GM21786 (cell line): Measurements from ENCODE around the gene EPS8L1.

Source experiments
- ATAC-seq: cut with Tn5 transposase; IDR thresholded peaks from one replicate; pipeline ENCODE4 v1.9.1; 2021; ENCODE audit not compliant: unreplicated experiment

EPS8L1 gene

GRCh38 chr19:55079400-55080038 is 3.9 kb downstream of the EPS8L1 start:
- no peak for ATAC-seq

GRCh38 chr19:55080121-55080967 is 4.7 kb downstream of the EPS8L1 start:
- no peak for ATAC-seq

DNA sequence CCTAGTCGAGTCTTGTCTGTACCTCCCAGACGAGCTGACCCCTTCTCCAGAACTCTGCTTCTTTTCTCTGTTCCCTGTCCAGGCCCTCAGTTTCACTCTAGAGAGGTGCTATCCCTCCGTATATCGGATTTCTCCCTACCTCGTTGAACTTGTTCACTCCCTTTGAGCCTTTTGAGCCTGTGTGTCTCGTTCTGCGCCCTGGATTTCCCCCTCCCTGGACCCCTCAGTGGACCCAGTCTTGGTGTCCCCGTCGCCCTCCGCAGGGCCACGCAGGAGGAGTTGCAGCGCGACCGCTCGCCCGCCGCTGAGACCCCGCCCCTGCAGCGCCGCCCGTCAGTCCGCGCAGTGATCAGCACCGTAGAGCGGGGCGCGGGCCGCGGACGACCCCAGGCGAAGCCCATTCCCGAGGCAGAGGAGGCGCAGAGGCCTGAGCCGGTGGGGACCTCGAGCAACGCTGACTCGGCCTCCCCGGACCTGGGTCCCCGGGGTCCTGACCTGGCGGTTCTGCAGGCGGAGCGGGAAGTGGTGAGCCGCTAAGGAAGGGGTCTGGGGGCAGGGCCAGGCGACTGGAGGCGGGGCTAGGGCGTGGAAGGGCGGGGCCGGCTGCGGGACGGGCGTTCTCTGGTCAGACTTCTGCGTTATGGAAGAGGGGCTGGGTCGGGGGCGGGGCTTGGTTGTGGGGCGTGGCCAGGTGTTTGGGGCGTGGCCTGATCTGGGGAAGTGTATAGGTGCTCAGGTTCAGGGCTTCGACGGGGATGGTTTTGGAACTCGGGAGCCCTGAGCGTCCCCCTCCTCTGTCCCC is 5.5 kb downstream of the EPS8L1 start:
- ATAC-seq: peak; percentile 52

GRCh38 chr19:55081770-55082019 is 6.0 kb downstream of the EPS8L1 start:
- ATAC-seq: no peak

GRCh38 chr19:55082020-55082851 is 6.6 kb downstream of the EPS8L1 start:
- no peak for ATAC-seq

- ATAC-seq: no peak
These were observed 7.6 kb downstream of the EPS8L1 start for GRCh38 chr19:55083004-55083850.

DNA sequence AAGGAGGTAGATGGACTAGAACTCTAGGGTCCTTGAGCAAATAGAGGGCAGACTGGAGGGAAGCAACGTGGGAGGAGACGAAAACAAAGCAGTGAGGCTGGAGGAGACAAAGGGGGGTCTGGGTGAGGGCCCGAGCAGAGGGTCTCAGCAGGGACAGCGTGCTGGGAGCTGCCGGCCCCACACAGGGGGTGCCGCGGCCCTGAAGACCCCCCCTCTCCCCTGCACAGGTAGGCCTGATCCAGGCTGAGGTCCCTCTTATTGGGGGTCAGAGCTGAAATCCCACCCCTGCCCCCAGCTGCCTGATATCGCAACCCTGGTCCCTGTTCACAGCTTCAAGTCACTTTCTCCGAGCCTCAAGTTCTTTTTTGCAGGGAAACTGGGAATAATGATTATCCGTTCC is 8.7 kb downstream of the EPS8L1 start:
- ATAC-seq: no peak

- no peak for ATAC-seq
These were observed 10.4 kb downstream of the EPS8L1 start for GRCh38 chr19:55085923-55086715.

GRCh38 chr19:55086730-55087541 is 11.3 kb downstream of the EPS8L1 start:
- ATAC-seq: no peak

DNA sequence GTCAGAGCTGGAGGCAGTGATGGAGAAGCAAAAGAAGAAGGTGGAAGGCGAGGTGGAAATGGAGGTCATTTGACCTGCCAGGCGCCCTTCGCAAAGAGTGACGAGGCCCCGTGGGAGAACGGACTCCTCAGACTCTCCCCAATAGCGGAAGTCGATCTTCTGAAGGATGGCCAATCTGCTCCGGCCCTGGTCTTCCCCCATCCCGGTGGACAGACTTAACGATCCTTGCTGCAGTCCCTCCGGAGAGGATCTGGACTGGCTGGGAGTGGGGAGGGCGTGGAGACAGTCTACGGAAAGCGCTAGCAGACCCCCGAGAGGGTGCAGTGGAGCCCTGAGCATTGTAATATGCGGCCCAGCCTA is 11.9 kb downstream of the EPS8L1 start:
- no peak for ATAC-seq

GRCh38 chr19:55088021-55088451 is 12.4 kb downstream of the EPS8L1 start:
- no peak for ATAC-seq

DNA sequence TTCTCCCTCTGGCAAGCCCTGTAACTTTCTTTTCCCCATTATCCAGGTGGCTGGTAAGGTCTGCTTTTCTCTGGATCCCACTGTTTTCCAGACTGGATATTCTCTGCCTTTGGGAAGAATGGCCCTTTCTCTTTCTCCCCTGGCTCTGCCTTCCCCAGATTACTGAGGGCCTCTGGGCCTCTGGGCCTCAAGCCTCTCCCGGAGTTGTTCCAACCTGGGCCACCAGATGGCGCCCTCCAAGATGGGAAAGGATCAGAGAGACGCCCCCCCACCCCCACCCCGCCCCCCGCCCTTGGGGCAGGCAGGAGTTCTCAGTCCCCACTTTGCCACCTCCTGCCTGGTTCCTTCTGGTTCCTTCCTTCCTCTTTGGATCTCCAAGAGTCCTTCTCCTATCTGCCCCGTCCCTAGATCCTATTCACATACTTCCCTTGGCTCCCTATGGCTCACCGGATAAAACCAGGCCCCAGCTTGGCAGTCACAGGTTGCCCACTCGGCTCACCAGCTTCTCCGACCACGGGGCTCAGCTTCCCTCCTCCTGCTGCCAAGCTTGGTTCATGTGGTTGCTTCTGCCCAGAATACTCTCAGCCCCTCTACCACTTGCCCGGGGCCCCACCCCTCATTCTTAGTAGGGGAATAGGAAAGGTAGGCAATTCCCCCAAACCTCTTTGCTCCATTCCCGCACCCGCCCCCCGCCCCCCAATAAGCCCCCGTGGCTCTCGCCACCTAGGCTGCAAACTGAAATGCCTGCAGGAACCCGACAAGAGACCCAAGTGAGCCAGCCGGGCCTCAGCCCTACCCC is 13.1 kb downstream of the EPS8L1 start:
- ATAC-seq: no peak

GRCh38 chr19:55089342-55089944 is 13.8 kb downstream of the EPS8L1 start:
- ATAC-seq: no peak

DNA sequence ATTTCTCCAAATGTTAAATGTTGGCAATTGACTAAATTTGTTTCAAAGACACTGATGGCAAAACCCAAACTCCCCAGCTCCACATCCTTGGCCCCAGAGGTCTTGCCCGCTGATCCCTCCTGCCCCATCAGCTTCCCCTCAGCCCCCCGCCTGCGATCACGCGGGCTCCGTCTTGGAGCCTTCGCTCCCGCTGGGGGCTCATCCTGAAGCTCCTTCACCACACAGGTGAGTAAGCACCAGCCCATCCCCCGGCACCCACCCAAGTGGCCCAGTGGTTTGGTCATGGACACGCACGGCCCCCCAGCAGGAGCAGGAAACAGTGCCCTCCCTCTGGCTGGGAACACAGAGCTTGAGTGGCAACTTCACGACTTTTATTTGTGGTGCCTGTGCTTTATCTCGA is 14.9 kb downstream of the EPS8L1 start:
- ATAC-seq: no peak

GRCh38 chr19:55091126-55091910 is 15.6 kb downstream of the EPS8L1 start:
- ATAC-seq: no peak

DNA sequence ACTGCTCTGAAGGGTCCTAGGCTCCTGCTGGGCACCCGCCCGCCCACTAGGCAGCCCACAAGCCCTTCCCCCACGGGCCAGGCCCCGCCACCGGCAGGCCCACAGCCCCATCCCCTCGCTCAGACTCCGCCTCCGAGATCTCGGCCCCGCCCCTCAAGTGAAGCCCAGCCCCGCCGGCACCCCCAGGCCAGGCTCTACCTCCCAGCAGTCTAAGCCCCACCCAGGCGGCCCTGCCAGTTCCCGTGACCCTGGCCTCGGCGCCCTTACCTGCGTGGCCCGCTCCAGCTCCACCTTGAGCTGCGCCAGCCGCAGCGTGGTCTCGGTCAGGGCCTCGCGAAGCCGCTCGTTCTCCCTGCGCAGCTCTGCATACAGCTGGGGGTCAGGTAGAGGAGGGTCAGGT is 16.3 kb downstream of the EPS8L1 start:
- ATAC-seq: no peak
